ENCODE data around the gene RBAK. TPM values are rescaled to one million over a fixed set of nuclear protein-coding genes. Genes with fewer than 3 reads are reported as not detected.

RBAK gene
- total RNA-seq, 1 experiment from 2014 or later = 18.5 TPM

- H3K4ac ChIP-seq (ENCODE audit: low read depth, low read length) = no peak overlapping the region
- H2BK20ac ChIP-seq (ENCODE audit: low read depth, low read length, poor library complexity, severe bottlenecking) = no peak overlapping the region
- DNase-seq = no peak
- H3K23me2 ChIP-seq (ENCODE audit: insufficient read length, low read depth, low read length, poor library complexity, severe bottlenecking) = no peaks in the 10 kb centered on the region
- Mint-ChIP-seq H3K27ac (peak overlapping the region in 2 of 3 experiments; percentile 3 to 28; a peak in 2 of 7 replicates), H3K9me3 (no peaks in the 10 kb centered on the region), H3K4me3 (no peak overlapping the region), H3K36me3 (ENCODE audit: insufficient read depth in 1 of 3, low read depth in 3 of 3) (peaks cover 18 to 52% (median 40%) of the 10 kb centered on the region in 3 experiments; a peak in 6 of 7 replicates), H3K4me1 (no peaks in the 10 kb centered on the region; a peak in 1 of 4 replicates), H3K27me3 (ENCODE audit: low read depth) (no peaks in the 10 kb centered on the region)
- no peak overlapping the region for H2BK12ac ChIP-seq (ENCODE audit: insufficient read length, low read depth, low read length)
- no peaks in the 10 kb centered on the region for H3K4me1 ChIP-seq (ENCODE audit: insufficient read depth, low read length)
- no peak overlapping the region for H3K14ac ChIP-seq (ENCODE audit: insufficient read depth, low read length)
- H3K27ac ChIP-seq (ENCODE audit: insufficient read length, low read depth, low read length) = no peak overlapping the region
- no peak overlapping the region for H2AK5ac ChIP-seq (ENCODE audit: insufficient read length, low read length)
- H2BK5ac ChIP-seq (ENCODE audit: insufficient read length, low read length) = no peak overlapping the region
- H2AFZ ChIP-seq (ENCODE audit: low read length) = no peak overlapping the region
- H3K23ac ChIP-seq (ENCODE audit: insufficient read length, low read depth, low read length) = no peak overlapping the region
- no CpG with 5 or more reads among the region's 7 CpGs for WGBS (ENCODE audit: extremely low coverage, insufficient read length, low lambda C conversion rate)
- no peak overlapping the region for H4K5ac ChIP-seq (ENCODE audit: insufficient read length, low read depth, low read length)
- H3K27me3 ChIP-seq (ENCODE audit: insufficient read depth, low read length) = no peaks in the 10 kb centered on the region
- H2BK120ac ChIP-seq (ENCODE audit: low read depth, low read length, poor library complexity, severe bottlenecking) = no peak overlapping the region
- TF ChIP-seq CTCF (conservative IDR thresholded peaks at IDR 0.05) = no peak
- H4K91ac ChIP-seq (ENCODE audit: insufficient read length, low read depth, low read length) = no peak overlapping the region
- no peaks in the 10 kb centered on the region for H3K9me3 ChIP-seq (ENCODE audit: control insufficient read depth, low read depth, low read length)
- no peak overlapping the region for H2BK15ac ChIP-seq (ENCODE audit: low read depth, low read length)
- H3K4me2 ChIP-seq (ENCODE audit: insufficient read depth, insufficient read length, low read length) = no peak overlapping the region
- H3K79me1 ChIP-seq (ENCODE audit: insufficient read depth, low read depth, low read length, poor library complexity, severe bottlenecking) = no peaks in the 10 kb centered on the region
- H3T11ph ChIP-seq (ENCODE audit: low read length) = no peak overlapping the region
- no peak overlapping the region for H3K18ac ChIP-seq (ENCODE audit: insufficient read length, low read depth, low read length)
- no peak overlapping the region for H4K8ac ChIP-seq (replicated peaks; ENCODE audit: insufficient read length, low read depth, low read length)
- no peaks in the 10 kb centered on the region for H4K20me1 ChIP-seq (ENCODE audit: control insufficient read depth, insufficient read depth, insufficient read length)
- H3K79me2 ChIP-seq (ENCODE audit: insufficient read depth, low read length) = no peaks in the 10 kb centered on the region
- no peak overlapping the region for H3K56ac ChIP-seq (ENCODE audit: insufficient read length, low read depth, low read length)
- no peak overlapping the region for H3K9ac ChIP-seq (ENCODE audit: extremely low read depth, insufficient read length, low read length)
These were observed 46.8 kb upstream of the RBAK start for GRCh38 chr7:4998910-4999309.

Measured in H9 (cell line).